ENCODE measurements around the gene PSMC6. TPM values are rescaled to one million over a fixed set of nuclear protein-coding genes. Genes with fewer than 3 reads are reported as not detected.

The PSMC6 gene
- total and polyA plus RNA-seq, 2 of the 13 experiments (the other 11 are each of a cell fraction or from before 2014, with no cell fraction given), result 90.0 to 210 TPM

DNA sequence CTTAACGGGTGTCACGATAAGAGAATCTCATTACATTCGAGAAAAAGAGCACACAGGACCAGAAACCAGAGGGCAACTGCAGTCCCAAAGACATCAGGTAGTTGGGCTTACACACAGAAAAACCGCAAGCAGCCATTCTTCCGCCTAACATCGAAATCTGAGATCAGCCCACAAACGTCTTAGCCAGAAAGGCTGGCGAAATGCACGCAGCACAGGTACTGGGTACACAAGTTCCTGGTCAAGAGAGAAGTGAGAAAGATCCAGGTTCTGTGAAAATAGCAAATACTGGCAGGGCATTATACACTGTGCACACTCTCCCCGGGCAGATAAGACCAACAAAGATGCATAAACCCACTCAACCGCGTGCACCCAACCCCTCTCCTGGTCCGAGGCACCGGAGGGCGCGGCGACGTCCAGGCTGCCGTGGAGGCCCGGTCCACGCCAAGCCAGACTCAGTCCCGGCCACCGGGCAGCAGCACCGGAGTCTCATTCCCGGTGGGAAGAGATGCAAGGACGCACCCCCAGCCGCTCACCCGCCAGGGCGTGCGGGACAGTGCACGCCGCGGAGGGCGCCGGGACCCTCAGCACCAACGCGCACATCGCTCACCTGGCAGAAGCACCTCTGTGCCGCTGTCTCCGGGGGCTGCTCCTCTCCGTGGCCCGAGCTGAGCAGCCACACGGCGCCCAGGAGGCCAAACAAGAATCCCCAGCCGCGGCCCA, 12.1 kb upstream of the PSMC6 start (continued):
- TF ChIP-seq, protein P1, sequence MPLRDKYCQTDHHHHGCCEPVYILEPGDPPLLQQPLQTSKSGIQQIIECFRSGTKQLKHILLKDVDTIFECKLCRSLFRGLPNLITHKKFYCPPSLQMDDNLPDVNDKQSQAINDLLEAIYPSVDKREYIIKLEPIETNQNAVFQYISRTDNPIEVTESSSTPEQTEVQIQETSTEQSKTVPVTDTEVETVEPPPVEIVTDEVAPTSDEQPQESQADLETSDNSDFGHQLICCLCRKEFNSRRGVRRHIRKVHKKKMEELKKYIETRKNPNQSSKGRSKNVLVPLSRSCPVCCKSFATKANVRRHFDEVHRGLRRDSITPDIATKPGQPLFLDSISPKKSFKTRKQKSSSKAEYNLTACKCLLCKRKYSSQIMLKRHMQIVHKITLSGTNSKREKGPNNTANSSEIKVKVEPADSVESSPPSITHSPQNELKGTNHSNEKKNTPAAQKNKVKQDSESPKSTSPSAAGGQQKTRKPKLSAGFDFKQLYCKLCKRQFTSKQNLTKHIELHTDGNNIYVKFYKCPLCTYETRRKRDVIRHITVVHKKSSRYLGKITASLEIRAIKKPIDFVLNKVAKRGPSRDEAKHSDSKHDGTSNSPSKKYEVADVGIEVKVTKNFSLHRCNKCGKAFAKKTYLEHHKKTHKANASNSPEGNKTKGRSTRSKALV (CRISPR knock-in tag; IDR thresholded peaks at IDR 0.05), result 0 out of 2 replicates have a peak, but pooled peaks have one; percentile 35
- TF ChIP-seq ZSCAN21 (CRISPR knock-in tag; IDR thresholded peaks at IDR 0.05; ENCODE audit: borderline replicate concordance) (no peak), MAFG (CRISPR knock-in tag; IDR thresholded peaks at IDR 0.05) (no peak), ZNF878 (CRISPR knock-in tag; IDR thresholded peaks at IDR 0.05) (no peak), NCOA1 (CRISPR knock-in tag; IDR thresholded peaks at IDR 0.05) (no peak; the same call in 1 of the 2 replicates), POLR2G (IDR thresholded peaks at IDR 0.05; ENCODE audit: low read depth, low read length) (no peak), HCFC1 (IDR thresholded peaks at IDR 0.05; ENCODE audit: low read depth, low read length) (no peak), FOXM1 (CRISPR knock-in tag; IDR thresholded peaks at IDR 0.05) (no peak)
- TF ChIP-seq, protein P2, sequence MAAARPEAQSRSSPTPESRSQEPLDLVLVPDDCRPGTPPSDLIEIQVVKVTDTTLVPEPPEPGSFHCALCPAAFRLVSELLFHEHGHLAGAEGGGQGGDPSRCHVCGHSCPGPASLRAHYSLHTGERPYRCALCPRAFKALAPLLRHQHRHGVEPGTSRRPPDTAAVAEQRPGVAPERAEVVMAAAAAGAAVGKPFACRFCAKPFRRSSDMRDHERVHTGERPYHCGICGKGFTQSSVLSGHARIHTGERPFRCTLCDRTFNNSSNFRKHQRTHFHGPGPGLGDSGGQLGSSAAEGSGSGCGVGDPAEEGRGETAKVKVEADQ (CRISPR knock-in tag; IDR thresholded peaks at IDR 0.05; ENCODE audit: borderline replicate concordance), result no peak
- TF ChIP-seq, protein P3, sequence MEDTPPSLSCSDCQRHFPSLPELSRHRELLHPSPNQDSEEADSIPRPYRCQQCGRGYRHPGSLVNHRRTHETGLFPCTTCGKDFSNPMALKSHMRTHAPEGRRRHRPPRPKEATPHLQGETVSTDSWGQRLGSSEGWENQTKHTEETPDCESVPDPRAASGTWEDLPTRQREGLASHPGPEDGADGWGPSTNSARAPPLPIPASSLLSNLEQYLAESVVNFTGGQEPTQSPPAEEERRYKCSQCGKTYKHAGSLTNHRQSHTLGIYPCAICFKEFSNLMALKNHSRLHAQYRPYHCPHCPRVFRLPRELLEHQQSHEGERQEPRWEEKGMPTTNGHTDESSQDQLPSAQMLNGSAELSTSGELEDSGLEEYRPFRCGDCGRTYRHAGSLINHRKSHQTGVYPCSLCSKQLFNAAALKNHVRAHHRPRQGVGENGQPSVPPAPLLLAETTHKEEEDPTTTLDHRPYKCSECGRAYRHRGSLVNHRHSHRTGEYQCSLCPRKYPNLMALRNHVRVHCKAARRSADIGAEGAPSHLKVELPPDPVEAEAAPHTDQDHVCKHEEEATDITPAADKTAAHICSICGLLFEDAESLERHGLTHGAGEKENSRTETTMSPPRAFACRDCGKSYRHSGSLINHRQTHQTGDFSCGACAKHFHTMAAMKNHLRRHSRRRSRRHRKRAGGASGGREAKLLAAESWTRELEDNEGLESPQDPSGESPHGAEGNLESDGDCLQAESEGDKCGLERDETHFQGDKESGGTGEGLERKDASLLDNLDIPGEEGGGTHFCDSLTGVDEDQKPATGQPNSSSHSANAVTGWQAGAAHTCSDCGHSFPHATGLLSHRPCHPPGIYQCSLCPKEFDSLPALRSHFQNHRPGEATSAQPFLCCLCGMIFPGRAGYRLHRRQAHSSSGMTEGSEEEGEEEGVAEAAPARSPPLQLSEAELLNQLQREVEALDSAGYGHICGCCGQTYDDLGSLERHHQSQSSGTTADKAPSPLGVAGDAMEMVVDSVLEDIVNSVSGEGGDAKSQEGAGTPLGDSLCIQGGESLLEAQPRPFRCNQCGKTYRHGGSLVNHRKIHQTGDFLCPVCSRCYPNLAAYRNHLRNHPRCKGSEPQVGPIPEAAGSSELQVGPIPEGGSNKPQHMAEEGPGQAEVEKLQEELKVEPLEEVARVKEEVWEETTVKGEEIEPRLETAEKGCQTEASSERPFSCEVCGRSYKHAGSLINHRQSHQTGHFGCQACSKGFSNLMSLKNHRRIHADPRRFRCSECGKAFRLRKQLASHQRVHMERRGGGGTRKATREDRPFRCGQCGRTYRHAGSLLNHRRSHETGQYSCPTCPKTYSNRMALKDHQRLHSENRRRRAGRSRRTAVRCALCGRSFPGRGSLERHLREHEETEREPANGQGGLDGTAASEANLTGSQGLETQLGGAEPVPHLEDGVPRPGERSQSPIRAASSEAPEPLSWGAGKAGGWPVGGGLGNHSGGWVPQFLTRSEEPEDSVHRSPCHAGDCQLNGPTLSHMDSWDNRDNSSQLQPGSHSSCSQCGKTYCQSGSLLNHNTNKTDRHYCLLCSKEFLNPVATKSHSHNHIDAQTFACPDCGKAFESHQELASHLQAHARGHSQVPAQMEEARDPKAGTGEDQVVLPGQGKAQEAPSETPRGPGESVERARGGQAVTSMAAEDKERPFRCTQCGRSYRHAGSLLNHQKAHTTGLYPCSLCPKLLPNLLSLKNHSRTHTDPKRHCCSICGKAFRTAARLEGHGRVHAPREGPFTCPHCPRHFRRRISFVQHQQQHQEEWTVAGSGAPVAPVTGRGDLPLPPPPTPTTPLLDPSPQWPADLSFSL (CRISPR knock-in tag; IDR thresholded peaks at IDR 0.05), result no peak
- TF ChIP-seq, protein P4, sequence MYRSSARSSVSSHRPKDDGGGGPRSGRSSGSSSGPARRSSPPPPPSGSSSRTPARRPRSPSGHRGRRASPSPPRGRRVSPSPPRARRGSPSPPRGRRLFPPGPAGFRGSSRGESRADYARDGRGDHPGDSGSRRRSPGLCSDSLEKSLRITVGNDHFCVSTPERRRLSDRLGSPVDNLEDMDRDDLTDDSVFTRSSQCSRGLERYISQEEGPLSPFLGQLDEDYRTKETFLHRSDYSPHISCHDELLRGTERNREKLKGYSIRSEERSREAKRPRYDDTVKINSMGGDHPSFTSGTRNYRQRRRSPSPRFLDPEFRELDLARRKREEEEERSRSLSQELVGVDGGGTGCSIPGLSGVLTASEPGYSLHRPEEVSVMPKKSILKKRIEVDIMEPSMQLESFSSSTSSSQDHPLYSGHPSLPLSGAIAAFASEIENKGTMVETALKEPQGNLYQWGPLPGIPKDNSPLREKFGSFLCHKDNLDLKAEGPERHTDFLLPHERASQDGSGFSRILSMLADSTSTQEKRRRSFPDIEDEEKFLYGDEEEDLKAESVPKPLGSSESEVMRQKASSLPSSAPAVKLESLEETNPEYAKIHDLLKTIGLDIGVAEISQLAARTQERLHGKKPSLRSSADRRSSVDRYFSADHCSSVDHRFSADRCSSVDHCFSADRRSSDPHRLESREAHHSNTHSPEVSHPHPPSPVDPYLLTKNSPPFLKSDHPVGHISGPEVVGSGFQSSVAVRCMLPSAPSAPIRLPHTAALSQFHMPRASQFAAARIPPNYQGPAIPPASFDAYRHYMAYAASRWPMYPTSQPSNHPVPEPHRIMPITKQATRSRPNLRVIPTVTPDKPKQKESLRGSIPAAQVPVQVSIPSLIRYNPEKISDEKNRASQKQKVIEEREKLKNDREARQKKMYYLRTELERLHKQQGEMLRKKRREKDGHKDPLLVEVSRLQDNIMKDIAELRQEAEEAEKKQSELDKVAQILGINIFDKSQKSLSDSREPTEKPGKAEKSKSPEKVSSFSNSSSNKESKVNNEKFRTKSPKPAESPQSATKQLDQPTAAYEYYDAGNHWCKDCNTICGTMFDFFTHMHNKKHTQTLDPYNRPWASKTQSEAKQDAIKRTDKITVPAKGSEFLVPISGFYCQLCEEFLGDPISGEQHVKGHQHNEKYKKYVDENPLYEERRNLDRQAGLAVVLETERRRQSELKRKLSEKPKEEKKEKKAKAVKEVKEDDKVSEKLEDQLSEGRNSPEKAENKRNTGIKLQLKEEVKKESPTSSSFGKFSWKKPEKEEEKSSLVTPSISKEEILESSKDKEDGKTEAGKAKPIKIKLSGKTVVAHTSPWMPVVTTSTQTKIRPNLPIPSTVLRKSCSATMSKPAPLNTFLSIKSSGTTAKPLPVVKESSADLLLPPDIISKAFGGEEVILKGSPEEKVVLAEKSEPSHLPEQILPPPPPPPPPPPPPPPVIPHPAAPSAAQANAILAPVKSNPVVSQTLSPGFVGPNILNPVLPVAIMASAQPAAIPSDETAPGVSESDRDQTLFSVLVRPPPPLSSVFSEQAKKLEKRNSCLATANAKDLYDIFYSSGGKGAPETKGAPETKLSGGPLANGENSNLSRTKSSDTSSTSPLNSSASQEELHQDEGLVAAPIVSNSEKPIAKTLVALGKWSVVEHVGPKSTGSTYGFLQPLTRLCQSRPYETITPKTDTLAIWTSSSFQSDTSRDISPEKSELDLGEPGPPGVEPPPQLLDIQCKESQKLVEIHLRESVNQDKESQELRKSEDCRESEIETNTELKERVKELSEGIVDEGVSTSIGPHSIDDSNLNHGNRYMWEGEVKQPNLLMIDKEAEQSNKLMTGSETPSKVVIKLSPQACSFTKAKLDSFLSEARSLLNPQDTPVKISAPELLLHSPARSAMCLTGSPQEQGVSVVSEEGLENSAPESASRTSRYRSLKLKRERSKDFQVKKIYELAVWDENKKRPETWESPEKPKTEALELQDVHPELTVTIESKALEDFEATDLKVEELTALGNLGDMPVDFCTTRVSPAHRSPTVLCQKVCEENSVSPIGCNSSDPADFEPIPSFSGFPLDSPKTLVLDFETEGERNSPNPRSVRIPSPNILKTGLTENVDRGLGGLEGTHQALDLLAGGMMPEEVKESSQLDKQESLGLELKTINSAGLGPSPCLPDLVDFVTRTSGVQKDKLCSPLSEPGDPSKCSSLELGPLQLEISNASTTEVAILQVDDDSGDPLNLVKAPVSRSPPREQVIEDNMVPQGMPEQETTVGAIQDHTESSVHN (CRISPR knock-in tag; IDR thresholded peaks at IDR 0.05), result 0 out of 2 replicates have a peak, but pooled peaks have one; percentile 15

Measured in HepG2 (cell line).